ENCODE results near the gene CPNE2.

DNA sequence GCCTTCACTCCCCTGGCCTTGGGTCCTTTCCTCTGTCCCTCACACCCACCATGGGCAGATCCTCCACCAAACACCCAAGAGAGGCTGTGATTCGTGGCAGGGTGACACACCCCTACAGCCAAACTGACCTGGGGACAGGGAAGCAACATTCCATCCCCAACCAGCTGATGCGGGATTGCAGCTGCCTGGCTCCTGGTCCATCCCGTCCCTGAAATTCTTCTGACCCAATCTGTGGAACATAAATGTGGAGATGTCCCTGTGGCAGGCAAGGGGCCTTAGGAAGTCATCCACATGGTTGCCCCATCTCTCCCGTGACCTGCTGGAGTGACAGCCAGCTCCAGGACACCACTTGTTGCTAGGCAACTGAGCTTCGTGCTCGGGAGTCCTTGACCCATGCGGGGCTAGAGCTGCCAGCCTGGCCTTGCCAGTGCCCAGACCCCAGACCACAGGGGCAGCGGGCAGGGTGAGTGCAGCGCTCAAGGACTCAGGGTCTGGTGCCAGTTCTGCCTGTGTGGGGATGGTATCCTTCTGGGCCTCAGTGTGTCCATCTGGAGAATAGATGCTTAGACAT lies 34.0 kb upstream of the CPNE2 start:
- TF ChIP-seq, protein P1, sequence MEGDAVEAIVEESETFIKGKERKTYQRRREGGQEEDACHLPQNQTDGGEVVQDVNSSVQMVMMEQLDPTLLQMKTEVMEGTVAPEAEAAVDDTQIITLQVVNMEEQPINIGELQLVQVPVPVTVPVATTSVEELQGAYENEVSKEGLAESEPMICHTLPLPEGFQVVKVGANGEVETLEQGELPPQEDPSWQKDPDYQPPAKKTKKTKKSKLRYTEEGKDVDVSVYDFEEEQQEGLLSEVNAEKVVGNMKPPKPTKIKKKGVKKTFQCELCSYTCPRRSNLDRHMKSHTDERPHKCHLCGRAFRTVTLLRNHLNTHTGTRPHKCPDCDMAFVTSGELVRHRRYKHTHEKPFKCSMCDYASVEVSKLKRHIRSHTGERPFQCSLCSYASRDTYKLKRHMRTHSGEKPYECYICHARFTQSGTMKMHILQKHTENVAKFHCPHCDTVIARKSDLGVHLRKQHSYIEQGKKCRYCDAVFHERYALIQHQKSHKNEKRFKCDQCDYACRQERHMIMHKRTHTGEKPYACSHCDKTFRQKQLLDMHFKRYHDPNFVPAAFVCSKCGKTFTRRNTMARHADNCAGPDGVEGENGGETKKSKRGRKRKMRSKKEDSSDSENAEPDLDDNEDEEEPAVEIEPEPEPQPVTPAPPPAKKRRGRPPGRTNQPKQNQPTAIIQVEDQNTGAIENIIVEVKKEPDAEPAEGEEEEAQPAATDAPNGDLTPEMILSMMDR (optimal IDR thresholded peaks at IDR 0.05 in 1 of 3, IDR thresholded peaks at IDR 0.05 in 1 of 3, conservative IDR thresholded peaks at IDR 0.05 in 1 of 3; ENCODE audit: extremely low read depth in 1 of 3, insufficient read depth in 2 of 3, low read length in 3 of 3): no peak
- no peak for TF ChIP-seq EZH2 (IDR thresholded peaks at IDR 0.05; ENCODE audit: low read length)

Measured in keratinocyte (primary cell).